HepG2 (cell line): ENCODE results near the gene PHF19. TPM values are rescaled to one million over a fixed set of nuclear protein-coding genes. Genes with fewer than 3 reads are reported as not detected.

ENCODE experiments used
- BRF2 ChIP-seq: sonication (generic); formaldehyde crosslinking; IDR thresholded peaks from 2 replicates; pipeline ENCODE4 v1.8.1; 2022; ENCODE audit warnings: mild to moderate bottlenecking, missing genetic modification reagents
- FLYWCH1 ChIP-seq: sonication (generic); formaldehyde crosslinking; IDR thresholded peaks from 2 replicates; pipeline ENCODE4 v1.8.1; 2023; ENCODE audit warnings: mild to moderate bottlenecking, missing genetic modification reagents
- FOSL1 ChIP-seq: sonication (generic); formaldehyde crosslinking; IDR thresholded peaks from 2 replicates; pipeline ENCODE4 v1.9.0; 2021; ENCODE audit warnings: missing genetic modification reagents, borderline replicate concordance
- HMG20B ChIP-seq: conservative IDR thresholded peaks from 2 replicates; pipeline ENCODE4 v1.6.1; 2016; ENCODE audit warnings: missing genetic modification reagents, missing compliant biosample characterization
- ISX ChIP-seq: sonication (generic); formaldehyde crosslinking; conservative IDR thresholded peaks from 2 replicates; pipeline ENCODE4 v1.5.0; 2020; ENCODE audit warnings: missing genetic modification reagents
- LCORL ChIP-seq, 2 experiments: fragments of 450-650 bp in 1 of 2; sonication (generic) in 1 of 2; formaldehyde crosslinking in 1 of 2; IDR thresholded peaks; 2 replicates each; pipeline versions ENCODE4 v1.5.0 to v1.6.1; 2017 to 2020; ENCODE audit warnings: antibody characterized with exemption in 1 of 2, missing genetic modification reagents in 1 of 2
- PCBP2 ChIP-seq: fragments of 200-400 bp; formaldehyde crosslinking; optimal IDR thresholded peaks from 2 replicates; pipeline ENCODE3; 2018; ENCODE audit warnings: low read length, low read depth; ENCODE audit not compliant: poor library complexity, severe bottlenecking
- SMYD3 ChIP-seq: sonication (generic); formaldehyde crosslinking; IDR thresholded peaks from 2 replicates; pipeline ENCODE4 v1.8.1; 2023; ENCODE audit warnings: mild to moderate bottlenecking, missing genetic modification reagents
- TMF1 ChIP-seq: sonication (generic); formaldehyde crosslinking; IDR thresholded peaks from 2 replicates; pipeline ENCODE4 v1.8.1; 2022; ENCODE audit warnings: low read depth, missing genetic modification reagents
- XRCC5 ChIP-seq: fragments of 200-400 bp; formaldehyde crosslinking; optimal IDR thresholded peaks from 2 replicates; pipeline ENCODE3; 2017; ENCODE audit warnings: mild to moderate bottlenecking, low read length
- ZHX1 ChIP-seq: sonication (generic); formaldehyde crosslinking; IDR thresholded peaks from 2 replicates; pipeline ENCODE4 v1.8.1; 2022; ENCODE audit warnings: low read depth, mild to moderate bottlenecking, missing genetic modification reagents
- ZNF205 ChIP-seq: IDR thresholded peaks from 2 replicates; pipeline ENCODE4 v1.6.1; 2018; ENCODE audit warnings: missing biosample characterization, missing genetic modification reagents
- ZNF282 ChIP-seq: fragments of 450-650 bp; IDR thresholded peaks from 2 replicates; pipeline ENCODE4 v1.6.1; 2018; ENCODE audit not compliant: partially characterized antibody
- ZNF318 ChIP-seq: sonication (generic); formaldehyde crosslinking; IDR thresholded peaks from 2 replicates; pipeline ENCODE4 v1.4.0; 2020; ENCODE audit warnings: mild to moderate bottlenecking, missing genetic modification reagents
- ZNF33B ChIP-seq: sonication (generic); formaldehyde crosslinking; IDR thresholded peaks from 2 replicates; pipeline ENCODE4 v1.5.1; 2020; ENCODE audit warnings: mild to moderate bottlenecking, missing genetic modification reagents
- ZNF564 ChIP-seq: sonication (generic); formaldehyde crosslinking; IDR thresholded peaks from 2 replicates; pipeline ENCODE4 v1.8.1; 2023; ENCODE audit warnings: mild to moderate bottlenecking, missing genetic modification reagents
- ZNF773 ChIP-seq: sonication (generic); formaldehyde crosslinking; IDR thresholded peaks from 2 replicates; pipeline ENCODE4 v1.4.0; 2020; ENCODE audit warnings: missing genetic modification reagents, borderline replicate concordance
- polyA plus RNA-seq, 8 experiments: library from polyadenylated mRNA; depleted of rRNA in 3 of 8; stranded (reverse) in 7 of 8; unstranded in 1 of 8; fragments of >200 nt; fragmentation: Illumina TruSeq in 4 of 8; extraction: Trizol in 4 of 8; gene quantifications; 2 replicates each; pipeline versions ENCODE4 v1.2.1 to v1.2.3, GENCODE V29; 2011 to 2016; ENCODE audit warnings: low read depth in 4 of 8, missing spikeins in 1 of 8, mixed read lengths in 1 of 8; ENCODE audit not compliant: insufficient read depth in 1 of 8
- total RNA-seq, 5 experiments: library from RNA; depleted of rRNA; stranded (reverse); fragments of >200 nt; fragmentation: Illumina TruSeq; extraction: Trizol; gene quantifications; 2 replicates each; pipeline ENCODE4 v1.2.3, GENCODE V29; 2016; ENCODE audit warnings: low read depth in 1 of 5

Gene PHF19
- total and polyA plus RNA-seq, 2 of the 13 experiments (the other 11 are each of a cell fraction or from before 2014, with no cell fraction given) = 29.7 to 41.3 TPM

GRCh38 chr9:120842685-120843485 lies 34.1 kb downstream of the PHF19 start, which contains the start of gene PSMD5 (continued):
- TF ChIP-seq ZNF282 (no peak), ZNF318 (CRISPR knock-in tag) (no peak), HMG20B (CRISPR knock-in tag) (no peak), ZHX1 (peak; percentile 85; the same call in 1 of the 2 replicates), TMF1 (CRISPR knock-in tag) (0 out of 2 replicates have a peak, but pooled peaks have one; percentile 43), FLYWCH1 (CRISPR knock-in tag) (no peak), ZNF773 (peak; percentile 57; the same call in 1 of the 2 replicates), XRCC5 (peak; percentile 9), SMYD3 (no peak), BRF2 (CRISPR knock-in tag) (no peak), ZNF33B (CRISPR knock-in tag) (no peak), ZNF564 (CRISPR knock-in tag) (0 out of 2 replicates have a peak, but pooled peaks have one; percentile 78), LCORL (IDR thresholded peaks at IDR 0.05) (no peak), LCORL (CRISPR knock-in tag; IDR thresholded peaks at IDR 0.05) (peak; percentile 64; the same call in 1 of the 2 replicates), ZNF205 (CRISPR knock-in tag) (no peak), ISX (0 out of 2 replicates have a peak, but pooled peaks have one; percentile 30), FOSL1 (CRISPR knock-in tag) (no peak), PCBP2 (no peak)
